Stimulated activated naive CD4-positive, alpha-beta T cell treated with Interleukin-2 at 50 U/mL for 16 hours (primary cell): ENCODE measurements around the gene RCAN1.
"Not testable (repeated sequence)": the region's sequence is repeated elsewhere in the genome, so short reads cannot be mapped to it uniquely, and the experiment has no call there.

Source experiments
- DNase-seq: peaks from one replicate; lab custom pipeline; 2025; lab: John Stamatoyannopoulos, UW

RCAN1 gene

DNA sequence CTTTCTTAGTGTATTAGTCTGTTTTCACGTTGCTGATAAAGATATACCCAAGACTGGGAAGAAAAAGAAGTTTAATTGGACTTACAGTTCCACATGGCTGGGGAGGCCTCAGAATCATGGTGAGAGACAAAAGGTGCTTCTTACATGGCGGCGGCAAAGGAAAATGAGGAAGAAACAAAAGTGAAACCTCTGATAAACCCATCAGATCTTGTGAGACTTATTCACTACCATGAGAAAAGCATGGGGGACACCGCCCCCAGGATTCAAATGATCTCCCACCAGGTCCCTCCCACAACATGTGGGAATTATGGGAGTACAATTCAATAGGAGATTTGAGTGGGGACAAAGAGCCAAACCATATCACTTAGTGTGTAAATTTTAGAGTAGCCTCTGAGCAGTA lies 46.1 kb downstream of the RCAN1 start:
- DNase-seq = not testable (repeated sequence)

- no peak for DNase-seq
These were observed 47.2 kb downstream of the RCAN1 start for GRCh38 chr21:34567604-34568155.

- DNase-seq = no peak
These were observed 49.7 kb downstream of the RCAN1 start for GRCh38 chr21:34565238-34565637.

GRCh38 chr21:34563370-34563769 lies 51.5 kb downstream of the RCAN1 start:
- not testable (repeated sequence) for DNase-seq

DNA sequence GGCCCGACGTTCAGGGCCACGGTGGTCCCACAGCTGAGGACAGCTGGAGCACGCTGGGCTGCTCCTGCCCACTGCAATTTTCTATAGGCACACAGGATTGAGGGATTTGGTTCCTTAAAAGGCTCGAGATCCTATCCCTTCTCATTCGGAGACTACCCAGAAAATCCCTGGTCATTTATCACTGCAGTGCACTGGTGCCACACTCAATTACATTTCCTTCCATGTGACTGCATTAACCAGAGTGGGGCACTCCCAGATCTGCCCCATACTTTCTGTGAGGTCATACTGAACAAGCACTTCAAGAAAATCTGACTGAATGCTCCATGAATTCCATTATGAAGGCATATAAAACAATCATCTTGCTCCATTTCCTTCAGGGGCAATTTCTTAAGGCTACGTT lies 53.1 kb downstream of the RCAN1 start:
- no peak for DNase-seq

DNA sequence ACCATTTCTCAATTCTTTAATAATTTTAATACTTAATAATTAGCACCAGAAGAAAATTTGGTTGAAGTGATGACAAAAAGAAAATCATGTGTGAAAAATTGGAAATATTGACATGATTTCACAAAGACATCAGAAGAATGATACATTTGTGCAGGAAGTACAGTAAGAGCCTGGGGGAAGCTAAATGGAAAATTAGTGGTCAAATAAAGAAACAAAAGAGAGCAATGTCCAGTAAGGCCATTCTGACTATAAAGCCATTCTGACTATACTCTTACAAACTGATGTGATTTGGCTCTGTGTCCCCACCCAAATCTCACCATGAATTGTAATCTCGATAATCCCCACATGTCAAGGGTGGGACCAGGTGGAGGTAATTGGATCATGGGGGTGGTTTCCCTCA lies 54.3 kb downstream of the RCAN1 start:
- no peak for DNase-seq

GRCh38 chr21:34560021-34560420 lies 54.9 kb downstream of the RCAN1 start:
- no peak for DNase-seq

- DNase-seq = no peak
These were observed 55.8 kb downstream of the RCAN1 start for GRCh38 chr21:34559089-34559631.

DNA sequence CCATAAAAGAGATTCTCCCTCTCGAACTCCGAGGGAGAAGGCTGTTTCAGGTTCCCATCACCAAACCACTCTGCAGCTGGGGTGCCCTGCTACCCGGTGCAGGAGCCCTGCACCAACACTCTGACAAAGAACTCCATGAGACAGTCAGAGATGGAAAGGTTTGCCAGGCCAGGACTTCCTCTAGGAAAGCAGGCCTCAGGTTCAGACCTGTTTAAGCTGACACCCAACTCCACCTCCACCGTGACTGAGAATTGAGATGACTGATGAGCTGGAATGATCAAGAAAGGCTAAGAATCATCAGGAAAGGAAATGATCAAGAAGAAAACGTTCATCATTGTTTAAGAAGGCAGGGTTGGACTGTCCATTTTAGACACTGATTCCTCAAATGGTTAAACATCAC lies 56.7 kb downstream of the RCAN1 start:
- no peak for DNase-seq

- DNase-seq = no peak
These were observed 57.7 kb downstream of the RCAN1 start for GRCh38 chr21:34557261-34557660.

DNA sequence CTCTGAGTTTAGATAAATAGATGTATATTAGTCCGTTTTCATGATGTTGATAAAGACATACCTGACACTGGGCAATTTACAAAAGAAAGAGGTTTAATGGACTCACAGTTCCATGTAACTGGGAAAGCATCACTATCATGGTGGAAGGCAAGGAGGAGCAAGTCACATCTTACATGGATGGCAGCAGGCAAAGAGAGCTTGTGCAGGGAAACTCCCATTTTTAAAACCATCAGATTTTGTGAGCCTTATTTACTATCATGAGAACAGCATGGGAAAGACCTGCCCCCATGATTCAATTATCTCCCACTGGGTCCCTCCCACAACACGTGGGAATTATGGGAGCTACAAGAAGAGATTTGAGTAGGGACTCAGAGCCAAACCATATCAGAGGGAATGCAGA lies 60.2 kb downstream of the RCAN1 start:
- not testable (repeated sequence) for DNase-seq

- no peak for DNase-seq
These were observed 60.7 kb downstream of the RCAN1 start for GRCh38 chr21:34554227-34554626.

DNA sequence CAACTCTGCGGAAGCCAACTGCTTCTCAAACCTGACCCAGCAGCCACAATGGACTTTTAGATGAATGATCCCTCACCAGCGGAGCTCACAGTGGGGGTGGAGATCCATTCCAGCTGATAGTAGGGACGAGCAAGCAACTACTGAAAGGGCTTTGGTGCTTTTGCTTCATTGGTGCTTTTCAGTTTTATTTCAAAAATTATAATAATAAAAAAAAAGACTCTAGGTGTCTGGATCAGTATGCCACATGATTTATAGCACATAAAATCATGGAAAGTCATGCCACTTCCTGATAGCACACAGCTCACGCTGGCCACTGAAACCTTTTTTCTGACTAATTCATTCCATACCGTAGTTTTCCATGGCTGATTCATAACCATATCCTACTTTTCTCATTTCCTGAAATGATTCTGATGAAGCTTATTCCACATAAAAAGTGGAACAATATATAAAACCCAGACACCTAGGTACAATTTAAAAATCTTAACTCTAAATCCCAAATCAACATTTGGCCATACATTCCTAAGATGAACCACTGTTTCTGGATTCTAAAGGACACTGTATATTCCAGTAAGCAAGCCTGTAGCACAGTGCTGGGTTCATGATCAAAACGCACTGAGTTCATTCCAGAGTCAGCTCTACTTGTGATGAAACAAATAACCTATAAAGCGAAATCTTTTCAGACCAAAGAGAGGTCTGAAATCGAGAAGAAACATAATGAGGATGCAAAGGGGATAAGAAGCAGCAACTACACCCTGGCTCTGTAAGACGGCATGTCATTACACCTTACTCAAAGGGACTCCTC lies 61.6 kb downstream of the RCAN1 start:
- DNase-seq = no peak

DNA sequence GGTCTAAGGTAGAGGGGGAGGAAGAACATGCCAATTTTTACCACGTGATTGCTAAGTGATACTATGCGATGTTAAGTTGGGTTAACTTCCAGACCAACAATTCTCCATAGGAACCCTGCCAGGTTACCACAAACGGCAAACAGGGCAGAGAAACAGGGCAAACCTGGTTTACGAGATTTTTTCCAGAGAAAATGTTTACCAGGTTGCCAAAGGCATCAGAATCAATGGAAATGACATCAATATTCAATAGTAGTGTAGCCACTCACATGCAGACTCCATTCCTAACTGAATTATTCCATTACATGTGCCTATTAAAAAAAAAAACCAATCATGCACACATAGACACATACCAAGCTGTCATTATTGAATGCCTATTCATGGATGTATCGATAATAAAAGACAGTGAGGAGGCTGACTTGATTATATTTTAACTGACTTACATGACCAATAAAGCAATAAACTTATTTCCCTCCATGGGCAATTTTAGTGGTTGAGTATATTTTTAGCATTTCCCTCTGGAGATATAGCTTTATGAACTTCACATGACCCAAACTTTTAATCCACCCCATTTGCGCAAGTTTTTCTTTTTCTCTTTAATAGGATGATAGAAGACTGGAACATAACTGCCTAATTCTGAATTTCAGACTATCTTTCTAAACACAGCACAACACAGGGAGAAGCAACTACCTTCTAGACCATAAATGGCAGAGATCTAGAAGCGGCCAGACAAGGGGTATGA lies 62.4 kb downstream of the RCAN1 start:
- DNase-seq = no peak

DNA sequence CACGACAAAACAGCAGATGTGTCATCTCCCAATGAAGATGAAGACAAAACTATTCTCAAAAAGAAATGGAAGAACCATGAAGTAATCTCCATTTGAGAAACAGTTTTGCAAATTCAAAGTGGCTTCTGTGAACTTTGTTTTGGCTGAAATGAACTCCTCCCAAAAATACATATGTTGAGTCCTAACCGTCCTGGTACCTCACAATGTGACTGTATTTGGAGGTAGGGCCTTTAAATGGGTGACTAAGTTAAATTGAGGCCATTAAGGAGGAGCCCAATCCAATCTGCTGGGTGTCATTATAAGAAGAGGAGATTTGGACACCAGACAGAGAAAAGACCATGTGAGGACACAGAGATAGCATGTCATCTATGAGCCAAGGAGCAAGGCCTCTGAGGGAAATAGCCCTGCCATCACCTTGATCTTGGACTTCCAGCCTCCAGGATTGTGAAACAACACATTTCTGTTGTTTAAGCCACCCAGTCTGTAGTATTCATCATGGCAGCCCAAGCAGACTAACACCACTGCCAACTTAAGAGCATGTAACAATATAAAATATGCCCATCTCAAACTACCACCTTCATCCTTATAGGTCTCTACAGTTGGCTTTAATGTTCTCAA lies 64.6 kb downstream of the RCAN1 start:
- DNase-seq = no peak

DNA sequence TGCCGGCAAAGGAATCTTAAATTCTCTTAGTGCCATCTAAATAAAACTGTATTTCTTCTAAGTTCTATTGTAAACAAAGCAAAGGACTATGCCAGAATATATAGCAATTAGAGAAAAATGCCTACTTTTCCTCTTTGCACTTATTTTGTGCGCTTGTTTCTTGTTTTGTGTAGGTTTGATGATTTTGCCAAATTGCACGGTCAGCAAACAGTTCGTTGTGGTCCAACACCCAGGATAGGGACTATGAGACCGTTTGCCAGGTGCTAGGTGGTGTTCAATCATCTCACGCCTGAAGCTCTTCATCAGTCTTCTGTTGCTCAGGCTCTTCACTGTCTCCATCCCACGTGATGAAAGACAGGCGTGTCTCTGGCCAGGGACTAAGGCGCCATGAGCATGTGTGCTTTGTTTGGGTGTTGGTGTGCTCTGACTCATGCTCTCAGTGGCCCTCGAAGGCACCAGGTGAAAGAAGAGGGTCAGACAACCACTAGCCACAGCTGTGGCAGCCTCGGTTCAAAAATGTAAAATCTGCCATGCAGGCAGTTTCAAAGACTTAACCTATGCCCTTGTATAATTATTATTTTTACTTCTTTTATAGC lies 66.0 kb downstream of the RCAN1 start:
- DNase-seq = no peak

DNA sequence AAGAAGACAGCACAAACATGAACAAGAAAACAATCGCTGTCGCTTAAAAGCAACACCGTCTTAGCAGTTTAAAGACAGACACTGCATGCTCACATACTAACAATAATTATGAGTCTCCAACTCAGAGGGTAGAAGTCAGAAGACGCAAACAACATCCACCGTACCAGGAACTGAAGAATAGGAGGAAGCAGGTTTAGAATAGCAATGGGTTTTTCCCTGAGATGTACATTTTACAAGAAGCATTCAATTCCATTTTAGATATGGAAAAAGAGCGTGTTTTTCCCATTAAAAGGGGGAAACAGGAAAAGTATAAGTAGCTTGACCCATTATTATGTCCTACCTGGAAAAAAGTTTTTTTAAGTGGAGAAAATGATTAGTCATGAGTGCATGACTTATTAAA lies 68.4 kb downstream of the RCAN1 start:
- no peak for DNase-seq

DNA sequence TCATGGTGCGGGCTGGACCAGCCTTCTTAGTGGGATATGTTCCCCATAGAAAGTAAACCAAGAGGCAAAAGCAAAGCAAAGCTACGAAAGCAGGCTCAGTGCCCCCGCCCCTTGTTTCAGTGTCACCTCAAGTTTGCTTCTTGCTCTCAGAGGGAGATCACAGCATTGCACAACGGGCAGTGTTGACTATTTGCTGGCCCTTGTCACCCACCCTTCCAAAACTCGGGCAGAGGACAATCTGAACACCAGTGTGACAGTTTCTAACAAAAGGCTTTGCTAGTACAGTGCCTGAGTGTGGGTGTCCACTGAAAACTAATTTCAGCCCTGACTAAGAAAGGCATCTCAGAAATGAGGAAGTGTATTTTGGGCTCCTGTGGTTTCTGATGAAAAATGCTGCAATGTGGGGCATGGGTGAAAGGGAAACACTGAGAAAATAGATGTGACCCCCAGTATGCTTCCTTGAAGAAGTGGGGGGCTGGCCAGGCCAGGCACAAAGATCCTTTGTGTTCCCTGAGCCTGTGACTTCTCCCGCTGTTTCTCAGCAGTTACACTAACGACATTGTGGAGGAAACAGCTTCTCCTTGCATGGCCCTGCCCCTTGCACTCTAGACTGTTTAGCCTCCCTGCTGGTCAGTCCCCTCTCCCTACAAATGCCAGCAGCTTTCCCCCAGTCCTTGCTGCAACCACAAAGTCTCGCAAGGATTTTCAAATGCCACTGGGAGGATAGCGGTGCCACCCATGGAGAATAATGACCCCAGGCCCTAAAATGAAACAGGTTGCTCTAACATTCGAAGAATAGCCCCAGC lies 69.6 kb downstream of the RCAN1 start:
- DNase-seq = no peak

DNA sequence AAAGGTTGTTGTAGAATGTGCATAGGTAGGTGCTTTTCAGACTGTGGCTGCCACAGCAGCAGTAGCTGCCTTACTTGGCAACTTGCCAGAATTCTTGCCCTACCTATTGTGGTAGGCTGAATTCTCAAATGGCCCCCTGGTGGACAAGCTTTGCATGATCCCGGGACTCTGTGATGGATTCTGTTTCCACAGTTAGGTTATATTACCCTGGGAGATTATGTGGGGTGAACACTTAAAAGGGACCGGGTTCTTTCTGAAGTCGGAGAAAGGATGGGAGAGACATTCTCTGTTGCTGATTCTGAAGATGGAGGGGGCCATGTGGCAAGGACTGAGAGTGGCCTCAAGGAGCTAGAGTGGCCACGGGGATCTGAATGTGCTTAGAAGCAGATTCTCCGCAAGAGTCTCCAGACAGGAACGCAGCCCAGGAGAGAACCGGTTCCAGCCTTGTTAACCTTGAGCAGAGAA lies 70.8 kb downstream of the RCAN1 start:
- DNase-seq = peak; percentile 13

- DNase-seq = no peak
These were observed 71.9 kb downstream of the RCAN1 start for GRCh38 chr21:34543017-34543416.

DNA sequence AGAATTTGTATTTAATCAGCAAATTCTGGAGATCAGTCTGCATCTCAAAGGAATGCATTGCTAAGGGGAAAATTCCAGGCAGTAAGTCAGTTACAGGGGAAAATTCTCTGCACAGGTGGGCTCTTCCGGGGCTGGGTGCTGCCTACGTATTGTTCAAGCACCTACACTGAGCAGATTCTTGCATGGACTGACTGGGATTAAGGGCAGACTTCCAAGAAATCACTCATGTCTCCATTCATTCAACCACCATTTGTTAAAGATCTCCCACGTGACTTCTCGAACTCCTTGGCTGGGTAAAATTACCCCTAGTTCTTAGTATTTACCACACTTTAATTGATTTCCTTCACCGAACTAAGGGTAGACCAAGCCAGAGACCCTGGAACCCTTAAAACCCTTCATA lies 74.7 kb downstream of the RCAN1 start:
- DNase-seq = no peak
